Activated CD8-positive, alpha-beta T cell treated with anti-CD3 and anti-CD28 coated beads for 36 hours (primary cell): ENCODE measurements around the gene P4HA1. TPM values are rescaled to one million over a fixed set of nuclear protein-coding genes. Genes with fewer than 3 reads are reported as not detected.
A peak's percentile ranks its signal among the peaks of the same experiment; 100 is the strongest.

ENCODE experiments used
- ATAC-seq: fragments of 200-7000 bp; cut with Tn5 transposase; one replicate; pipeline ENCODE4 v1.10.0; 2021; ENCODE audit warnings: mild to moderate bottlenecking, moderate library complexity
- CTCF ChIA-PET: fragments of 350-600 bp; sonication (Branson Sonifier 250); formaldehyde crosslinking; loops from one replicate; lab custom pipeline; 2021; ENCODE audit warnings: antibody characterized with exemption; lab: Charles Lee
- POLR2A ChIA-PET: fragments of 350-600 bp; sonication (Branson Sonifier 250); formaldehyde crosslinking; loops from one replicate; lab custom pipeline; 2021; ENCODE audit warnings: antibody characterized with exemption; lab: Charles Lee
- DNase-seq: peaks from one replicate; pipeline ENCODE4 v3.0.0-alpha.2; 2020
- H3K27ac Mint-ChIP-seq: one replicate; pipeline ENCODE4 v1.8.0; 2021; ENCODE audit warnings: mild to moderate bottlenecking, mixed read lengths
- H3K27me3 Mint-ChIP-seq: one replicate; pipeline ENCODE4 v1.8.0; 2021; ENCODE audit warnings: mixed read lengths
- H3K36me3 Mint-ChIP-seq: one replicate; pipeline ENCODE4 v1.8.0; 2021; ENCODE audit warnings: low read depth, mixed read lengths
- H3K4me1 Mint-ChIP-seq: one replicate; pipeline ENCODE4 v1.8.0; 2021; ENCODE audit warnings: low read depth, mixed read lengths
- H3K4me3 Mint-ChIP-seq: one replicate; pipeline ENCODE4 v1.8.0; 2021; ENCODE audit warnings: mild to moderate bottlenecking, moderate library complexity, mixed read lengths
- H3K9me3 Mint-ChIP-seq: one replicate; pipeline ENCODE4 v1.8.0; 2021; ENCODE audit warnings: mixed read lengths
- CTCF ChIP-seq: fragments of 200-600 bp; IDR thresholded peaks from one replicate; pipeline ENCODE4 v1.8.0; 2022; ENCODE audit warnings: antibody characterized with exemption, mild to moderate bottlenecking
- intact Hi-C: fragments of 100-400 bp; cut with micrococcal nuclease; formaldehyde crosslinking; loops from one replicate; pipeline ENCODE4 v1.10.0; 2022
- total RNA-seq, 2 experiments: library from RNA; stranded (reverse); gene quantifications; one replicate each; pipeline ENCODE4 v1.2.3, GENCODE V29; 2021

Gene P4HA1
- 10 to 100 TPM; 72.2 to 72.3 TPM for total RNA-seq

- ATAC-seq, result peak; percentile 93
- H3K27ac Mint-ChIP-seq, result peak within 1 kb of the TSS; percentile 98
- H3K9me3 Mint-ChIP-seq, result no peaks in the 10 kb centered on the region
- intact Hi-C loops, result no loop called here
- ChIA-PET POLR2A (interaction anchor here (0.6 to 2.7 kb wide), 14 partner anchors 11 to 1012 kb away, joined by 3 to 13 read pairs (median 4); partner anchors contain the start of genes DNAJC9, ECD, FAM149B1 and NUDT13), CTCF (interaction anchor here (0.6 to 8.1 kb wide), 21 partner anchors 14 to 742 kb away, joined by 3 to 60 read pairs (median 3); partner anchors contain the start of genes DNAJB12, DNAJC9, MRPS16 and NUDT13)
- H3K4me1 Mint-ChIP-seq, result peaks cover 31% of the 10 kb centered on the region
- H3K4me3 Mint-ChIP-seq, result peak within 1 kb of the TSS; percentile 95
- DNase-seq, result peak; percentile 99
- H3K27me3 Mint-ChIP-seq, result no peaks in the 10 kb centered on the region
- TF ChIP-seq CTCF, result peak; percentile 62
- H3K36me3 Mint-ChIP-seq, result peaks cover 23% of the 10 kb centered on the region
These were observed at the start of gene P4HA1 for GRCh38 chr10:73096449-73097304. P4HA1 (minus strand) TSS chr10:73096866; CDS start chr10:73074883, 21,983 bp downstream.

- Mint-ChIP-seq H3K27ac (no peak overlapping the region), H3K27me3 (no peaks in the 10 kb centered on the region), H3K9me3 (no peaks in the 10 kb centered on the region), H3K36me3 (peaks cover 23% of the 10 kb centered on the region), H3K4me1 (no peaks in the 10 kb centered on the region), H3K4me3 (no peak overlapping the region)
- ChIA-PET CTCF (no interaction called here), POLR2A (no interaction called here)
- no peak for DNase-seq
- no peak for ATAC-seq
- intact Hi-C loops, result no loop called here
- no peak for TF ChIP-seq CTCF
These were observed 44.9 kb upstream of the P4HA1 start for GRCh38 chr10:73141603-73142002.

GRCh38 chr10:73139251-73139650 lies 42.6 kb upstream of the P4HA1 start:
- no peaks in the 10 kb centered on the region for H3K9me3 Mint-ChIP-seq
- intact Hi-C loops, result no loop called here
- no peak for TF ChIP-seq CTCF
- H3K4me1 Mint-ChIP-seq, result no peaks in the 10 kb centered on the region
- CTCF ChIA-PET, result interaction anchor here (2.0 to 8.6 kb wide), 2 partner anchors 10 to 19 kb away, joined by 4 to 39 read pairs; no protein-coding TSS in a partner anchor
- peaks cover 25% of the 10 kb centered on the region for H3K36me3 Mint-ChIP-seq
- POLR2A ChIA-PET, result no interaction called here
- no peak for ATAC-seq
- H3K27me3 Mint-ChIP-seq, result no peaks in the 10 kb centered on the region
- no peak overlapping the region for H3K4me3 Mint-ChIP-seq
- DNase-seq, result no peak
- H3K27ac Mint-ChIP-seq, result no peak overlapping the region

GRCh38 chr10:73136627-73137026 lies 40.0 kb upstream of the P4HA1 start:
- Mint-ChIP-seq H3K27ac (no peak overlapping the region), H3K9me3 (no peaks in the 10 kb centered on the region), H3K4me1 (no peaks in the 10 kb centered on the region), H3K4me3 (no peak overlapping the region), H3K36me3 (peaks cover 31% of the 10 kb centered on the region), H3K27me3 (no peaks in the 10 kb centered on the region)
- no peak for TF ChIP-seq CTCF
- no peak for ATAC-seq
- POLR2A ChIA-PET, result no interaction called here
- CTCF ChIA-PET, result interaction anchor here (0.7 to 8.6 kb wide), 2 partner anchors 22 to 40 kb away, joined by 3 to 39 read pairs; partner anchors contain the start of gene P4HA1
- DNase-seq, result no peak
- intact Hi-C loops, result no loop called here

GRCh38 chr10:73134727-73135126 lies 38.1 kb upstream of the P4HA1 start:
- CTCF ChIA-PET, result interaction anchor here (8.6 kb wide), 1 partner anchor 24 kb away, joined by 39 read pairs; no protein-coding TSS in a partner anchor
- ATAC-seq, result no peak
- intact Hi-C loops, result no loop called here
- H3K4me1 Mint-ChIP-seq, result no peaks in the 10 kb centered on the region
- H3K9me3 Mint-ChIP-seq, result no peaks in the 10 kb centered on the region
- H3K4me3 Mint-ChIP-seq, result no peak overlapping the region
- H3K27ac Mint-ChIP-seq, result no peak overlapping the region
- H3K36me3 Mint-ChIP-seq, result peaks cover 36% of the 10 kb centered on the region
- TF ChIP-seq CTCF, result no peak
- no peaks in the 10 kb centered on the region for H3K27me3 Mint-ChIP-seq
- DNase-seq, result no peak
- POLR2A ChIA-PET, result interaction anchor here (1.1 kb wide), 1 partner anchor 11 kb away, joined by 3 read pairs; no protein-coding TSS in a partner anchor
